CD4-positive, alpha-beta memory T cell (primary cell): ENCODE measurements around the gene IGFBP1. TPM values are rescaled to one million over a fixed set of nuclear protein-coding genes. Genes with fewer than 3 reads are reported as not detected.
A peak's percentile ranks its signal among the peaks of the same experiment; 100 is the strongest.

Experiments
- CTCF ChIA-PET: fragments of 350-600 bp; sonication (Branson Sonifier 250); formaldehyde crosslinking; loops from one replicate; lab custom pipeline; 2021; ENCODE audit warnings: inconsistent platforms; ENCODE audit not compliant: partially characterized antibody; lab: Charles Lee
- POLR2A ChIA-PET: fragments of 350-600 bp; sonication (Branson Sonifier 250); formaldehyde crosslinking; loops from one replicate; lab custom pipeline; 2021; ENCODE audit not compliant: partially characterized antibody; lab: Charles Lee
- DNase-seq, 5 donors: peaks; one replicate each; pipeline versions ENCODE4 v3.0.0 to v3.0.0-alpha.2; 2020 to 2022; ENCODE audit warnings: mixed read lengths in 1 of 5
- H3K27ac ChIP-seq: one replicate; pipeline ENCODE4 v1.7.0; 2013; ENCODE audit warnings: low read depth, low read length
- H3K27me3 ChIP-seq: 2 replicates; pipeline ENCODE4 v1.7.0; 2013; ENCODE audit warnings: mild to moderate bottlenecking, low read length, moderate library complexity; ENCODE audit not compliant: insufficient read depth
- H3K36me3 ChIP-seq: 2 replicates; pipeline ENCODE4 v1.7.0; 2013; ENCODE audit warnings: mild to moderate bottlenecking, low read length, moderate library complexity; ENCODE audit not compliant: insufficient read depth
- H3K4me1 ChIP-seq: 2 replicates; pipeline ENCODE4 v1.7.0; 2013; ENCODE audit warnings: mild to moderate bottlenecking, low read length, moderate library complexity; ENCODE audit not compliant: insufficient read depth
- H3K4me3 ChIP-seq, 2 donors: one replicate each; pipeline ENCODE4 v1.7.0; 2013; ENCODE audit warnings: low read length in 2 of 2, mild to moderate bottlenecking in 1 of 2
- H3K9me3 ChIP-seq, 2 donors: one replicate each; pipeline ENCODE4 v1.7.0; 2013; ENCODE audit warnings: low read length in 2 of 2, control low read depth in 1 of 2; ENCODE audit not compliant: control insufficient read depth in 1 of 2
- H3K27ac Mint-ChIP-seq, 7 donors: one replicate each; pipeline ENCODE4 v1.8.0; 2020 to 2021; ENCODE audit warnings: mixed read lengths in 7 of 7, mild to moderate bottlenecking in 6 of 7, inconsistent platforms in 3 of 7, moderate library complexity in 3 of 7
- H3K27me3 Mint-ChIP-seq, 2 donors: one replicate each; pipeline ENCODE4 v1.8.0; 2020 to 2021; ENCODE audit warnings: mixed read lengths in 2 of 2
- H3K36me3 Mint-ChIP-seq, 2 donors: one replicate each; pipeline ENCODE4 v1.8.0; 2020 to 2021; ENCODE audit warnings: mixed read lengths in 2 of 2, inconsistent platforms in 1 of 2, mild to moderate bottlenecking in 1 of 2
- H3K4me1 Mint-ChIP-seq, 4 donors: one replicate each; pipeline ENCODE4 v1.8.0; 2020 to 2021; ENCODE audit warnings: mixed read lengths in 4 of 4, mild to moderate bottlenecking in 1 of 4
- H3K4me3 Mint-ChIP-seq, 8 donors: one replicate each; pipeline ENCODE4 v1.8.0; 2020 to 2021; ENCODE audit warnings: mixed read lengths in 8 of 8, mild to moderate bottlenecking in 7 of 8, moderate library complexity in 6 of 8, inconsistent platforms in 3 of 8
- H3K9me3 Mint-ChIP-seq, 8 donors: one replicate each; pipeline ENCODE4 v1.8.0; 2020 to 2021; ENCODE audit warnings: mixed read lengths in 8 of 8, mild to moderate bottlenecking in 5 of 8, inconsistent platforms in 3 of 8, moderate library complexity in 1 of 8
- intact Hi-C: fragments of 100-400 bp; cut with micrococcal nuclease; formaldehyde crosslinking; loops from one replicate; pipeline ENCODE4 v1.15.1; 2023
- polyA plus RNA-seq, 2 donors: library from polyadenylated mRNA; unstranded; fragments of 300-500 nt; fragmentation: Illumina TruSeq; gene quantifications; one replicate each; pipeline ENCODE4 v1.2.3, GENCODE V29; 2021
- total RNA-seq, 2 experiments: library from RNA; stranded (reverse); gene quantifications; one replicate each; pipeline ENCODE4 v1.2.3, GENCODE V29; 2021

IGFBP1 gene
- total and polyA plus RNA-seq, 4 experiments from 2014 or later, result not detected

DNA sequence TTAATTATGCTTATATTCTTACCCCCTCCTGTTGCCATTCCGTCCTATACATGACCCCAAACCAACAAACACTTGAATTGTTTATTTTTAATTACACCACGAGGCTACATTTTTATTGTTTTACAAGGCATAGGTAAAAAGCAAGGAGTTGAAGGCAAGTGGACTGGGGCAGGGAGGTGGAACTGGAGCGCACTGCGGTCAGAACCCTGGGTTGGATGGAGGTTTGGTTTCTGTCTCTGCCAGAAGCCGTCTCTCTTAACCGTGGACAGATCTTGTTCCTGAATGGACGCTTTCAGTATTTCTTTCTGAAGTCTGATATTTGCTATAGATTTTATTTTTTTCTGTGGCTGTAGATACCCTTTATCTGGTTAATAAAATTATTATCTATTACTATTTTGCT lies 52.7 kb downstream of the IGFBP1 start:
- H3K27me3 ChIP-seq, result no peaks in the 10 kb centered on the region
- no peak overlapping the region for H3K27ac ChIP-seq
- Mint-ChIP-seq H3K27ac (peak overlapping the region; percentile 77 to 92 (median 88)), H3K9me3 (peaks cover 0 to 6% (median under 1%) of the 10 kb centered on the region in 8 donors), H3K4me3 (peak overlapping the region; percentile 85 to 94 (median 89)), H3K27me3 (peaks cover 1 to 2% of the 10 kb centered on the region in 2 donors), H3K36me3 (no peaks in the 10 kb centered on the region), H3K4me1 (peaks cover 14 to 36% (median 29%) of the 10 kb centered on the region in 4 donors)
- CTCF ChIA-PET, result no interaction called here
- intact Hi-C loops, result loop anchor here (2.0 kb wide), 1 partner anchor 18 kb away; no protein-coding TSS in a partner anchor
- H3K4me1 ChIP-seq, result peaks cover 8% of the 10 kb centered on the region
- H3K36me3 ChIP-seq, result no peaks in the 10 kb centered on the region
- no peak for DNase-seq
- H3K9me3 ChIP-seq, result no peaks in the 10 kb centered on the region
- POLR2A ChIA-PET, result interaction anchor here (1.9 to 2.0 kb wide), 2 partner anchors 18 to 23 kb away, joined by 5 to 10 read pairs; no protein-coding TSS in a partner anchor
- peak overlapping the region in 1 of 2 donors; percentile 57 for H3K4me3 ChIP-seq

Other genes starting within 250 kb of the IGFBP1 start
- not detected for gene CCDC201, start 15.4 kb upstream of the IGFBP1 start, total RNA-seq
- not detected for gene CCDC201, start 15.4 kb upstream of the IGFBP1 start, polyA plus RNA-seq
- 10 to 100 TPM; 18.4 to 19.0 TPM for gene IGFBP3, start 32.8 kb downstream of the IGFBP1 start, total RNA-seq
- 10 to 100 TPM; 10.4 to 12.9 TPM for gene IGFBP3, start 32.8 kb downstream of the IGFBP1 start, polyA plus RNA-seq